ENCODE measurements around the gene ADCY10. TPM values are rescaled to one million over a fixed set of nuclear protein-coding genes. Genes with fewer than 3 reads are reported as not detected.

The ADCY10 gene
- total RNA-seq, 1 donor from 2014 or later = not detected

- ATAC-seq = no peak
These were observed 137.2 kb downstream of the ADCY10 start for GRCh38 chr1:167776616-167777268.

- no peak for ATAC-seq
These were observed 137.8 kb downstream of the ADCY10 start for GRCh38 chr1:167776151-167776550.

GRCh38 chr1:167775178-167775577 is 138.8 kb downstream of the ADCY10 start:
- ATAC-seq = no peak

GRCh38 chr1:167774710-167775109 is 139.2 kb downstream of the ADCY10 start:
- ATAC-seq = peak; percentile 33

GRCh38 chr1:167773516-167773915 is 140.4 kb downstream of the ADCY10 start:
- no peak for ATAC-seq

GRCh38 chr1:167772436-167772835 is 141.5 kb downstream of the ADCY10 start:
- ATAC-seq = no peak

- ATAC-seq = no peak
These were observed 143.8 kb downstream of the ADCY10 start for GRCh38 chr1:167770127-167770526.

GRCh38 chr1:167767761-167768160 is 146.2 kb downstream of the ADCY10 start:
- no peak for ATAC-seq

GRCh38 chr1:167766538-167766937 is 147.4 kb downstream of the ADCY10 start:
- ATAC-seq = no peak

- ATAC-seq = no peak
These were observed 148.4 kb downstream of the ADCY10 start for GRCh38 chr1:167765496-167765895.

GRCh38 chr1:167764458-167765330 is 149.2 kb downstream of the ADCY10 start:
- ATAC-seq = no peak

- ATAC-seq = peak; percentile 72
These were observed 150.3 kb downstream of the ADCY10 start for GRCh38 chr1:167763525-167764220.

GRCh38 chr1:167762061-167762746 is 151.7 kb downstream of the ADCY10 start:
- no peak for ATAC-seq

GRCh38 chr1:167761400-167761799 is 152.5 kb downstream of the ADCY10 start:
- no peak for ATAC-seq

Other genes with a start within 250 kb of the ADCY10 start
- gene MPZL1, start 192.2 kb downstream of the ADCY10 start, total RNA-seq = 97.5 TPM
- 32.4 TPM for gene DCAF6, start 22.5 kb upstream of the ADCY10 start, total RNA-seq
- gene MPC2, start 22.9 kb upstream of the ADCY10 start, total RNA-seq = 53.9 TPM
- 4.0 TPM for gene GPR161, start 222.8 kb upstream of the ADCY10 start, total RNA-seq